PC-9 (cell line): Measurements from ENCODE around the gene EP300. TPM values are rescaled to one million over a fixed set of nuclear protein-coding genes. Genes with fewer than 3 reads are reported as not detected.

Experiments used
- BruUV-seq: library from RNA; stranded (reverse); fragments of 400-500 nt; replicated peaks from 2 replicates; lab custom pipeline; 2021; lab: Mats Ljungman, UMichigan
- CTCF ChIA-PET: fragments of 300-600 bp; sonication (Branson Sonifier 250); formaldehyde crosslinking; loops from one replicate; lab custom pipeline; 2022; ENCODE audit warnings: antibody characterized with exemption; lab: Charles Lee
- POLR2A ChIA-PET: fragments of 300-600 bp; sonication (Branson Sonifier 250); formaldehyde crosslinking; loops from one replicate; lab custom pipeline; 2022; ENCODE audit warnings: antibody characterized with exemption; ENCODE audit not compliant: unreplicated experiment; lab: Charles Lee
- DNase-seq, 2 experiments: peaks; one replicate each; pipeline versions ENCODE4 v3.0.0 to v3.0.0-alpha.2; 2015 to 2022; ENCODE audit warnings: mixed read lengths in 1 of 2
- H2AFZ ChIP-seq: fragments of 200-600 bp; sonication (generic); 2 replicates; pipeline ENCODE4 v1.8.1; 2017; ENCODE audit warnings: antibody characterized with exemption
- H3F3A ChIP-seq: fragments of 200-600 bp; sonication (generic); 2 replicates; pipeline ENCODE4 v1.8.1; 2017; ENCODE audit warnings: antibody characterized with exemption, mild to moderate bottlenecking, low read depth; ENCODE audit not compliant: insufficient read depth
- H3K27ac ChIP-seq: fragments of 200-600 bp; sonication (generic); 2 replicates; pipeline ENCODE4 v1.6.1; 2016; ENCODE audit warnings: mixed run types
- H3K27me3 ChIP-seq: fragments of 200-600 bp; sonication (generic); 2 replicates; pipeline ENCODE4 v1.6.1; 2016; ENCODE audit warnings: low read depth, mixed run types; ENCODE audit not compliant: insufficient read depth
- H3K36me3 ChIP-seq: fragments of 200-600 bp; sonication (generic); 2 replicates; pipeline ENCODE4 v1.6.1; 2016; ENCODE audit warnings: low read depth, mixed run types
- H3K4me1 ChIP-seq: fragments of 200-600 bp; sonication (generic); replicated peaks from 2 replicates; pipeline ENCODE4 v1.6.1; 2016; ENCODE audit warnings: mixed run types; ENCODE audit not compliant: insufficient read depth
- H3K4me2 ChIP-seq: fragments of 200-600 bp; sonication (generic); 2 replicates; pipeline ENCODE4 v1.6.1; 2017; ENCODE audit warnings: mixed run types
- H3K4me3 ChIP-seq: fragments of 200-600 bp; sonication (generic); 2 replicates; pipeline ENCODE4 v1.6.1; 2016; ENCODE audit warnings: mixed run types
- H3K79me2 ChIP-seq: fragments of 200-600 bp; sonication (generic); 2 replicates; pipeline ENCODE4 v1.6.1; 2017; ENCODE audit warnings: low read depth, mixed run types
- H3K9me2 ChIP-seq: fragments of 200-600 bp; sonication (generic); 2 replicates; pipeline ENCODE4 v1.8.1; 2017; ENCODE audit warnings: mild to moderate bottlenecking; ENCODE audit not compliant: insufficient read depth
- H3K9me3 ChIP-seq: fragments of 200-600 bp; sonication (generic); 2 replicates; pipeline ENCODE4 v1.8.1; 2016; ENCODE audit warnings: low read depth; ENCODE audit not compliant: insufficient read depth
- H4K20me1 ChIP-seq: fragments of 200-600 bp; sonication (generic); 2 replicates; pipeline ENCODE4 v1.8.1; 2017; ENCODE audit not compliant: insufficient read depth
- EZH2 ChIP-seq: fragments of 200-600 bp; sonication (generic); IDR thresholded peaks from 2 replicates; pipeline ENCODE4 v1.8.0; 2017; ENCODE audit warnings: antibody characterized with exemption, low read depth
- intact Hi-C: fragments of 100-400 bp; cut with micrococcal nuclease; formaldehyde crosslinking; loops from one replicate; pipeline ENCODE4 v1.10.0; 2022; ENCODE audit not compliant: unreplicated experiment
- total RNA-seq: library from RNA; stranded (reverse); gene quantifications from 2 replicates; pipeline ENCODE4 v1.2.3, GENCODE V29; 2021
- TF ChIP-seq, protein P1 (sequence below): fragments of 200-600 bp; sonication (generic); conservative IDR thresholded peaks from 2 replicates; pipeline ENCODE4 v1.6.1; 2017; ENCODE audit warnings: mixed run types, antibody characterized with exemption, mild to moderate bottlenecking, moderate library complexity

EP300 gene
- total RNA-seq, 1 experiment from 2014 or later, result 64.3 TPM

DNA sequence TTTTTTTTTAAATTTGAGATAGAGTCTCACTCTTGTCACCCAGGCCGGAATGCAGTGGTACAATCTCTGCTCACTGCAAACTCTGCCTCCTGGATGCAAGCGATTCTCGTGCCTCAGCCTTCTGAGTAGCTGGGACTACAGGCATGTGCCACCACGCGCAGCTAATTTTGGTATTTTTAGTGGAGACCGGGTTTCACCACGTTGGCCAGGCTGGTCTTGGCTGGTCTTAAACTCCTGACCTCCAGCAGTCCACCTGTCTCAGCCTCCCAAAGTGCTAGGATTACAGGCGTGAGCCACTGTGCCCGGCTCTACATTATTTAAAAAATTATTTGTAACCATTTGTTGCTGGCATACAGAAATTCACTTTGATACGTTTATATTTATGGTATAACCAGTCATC is 18.6 kb downstream of the EP300 start:
- TF ChIP-seq, protein P1, sequence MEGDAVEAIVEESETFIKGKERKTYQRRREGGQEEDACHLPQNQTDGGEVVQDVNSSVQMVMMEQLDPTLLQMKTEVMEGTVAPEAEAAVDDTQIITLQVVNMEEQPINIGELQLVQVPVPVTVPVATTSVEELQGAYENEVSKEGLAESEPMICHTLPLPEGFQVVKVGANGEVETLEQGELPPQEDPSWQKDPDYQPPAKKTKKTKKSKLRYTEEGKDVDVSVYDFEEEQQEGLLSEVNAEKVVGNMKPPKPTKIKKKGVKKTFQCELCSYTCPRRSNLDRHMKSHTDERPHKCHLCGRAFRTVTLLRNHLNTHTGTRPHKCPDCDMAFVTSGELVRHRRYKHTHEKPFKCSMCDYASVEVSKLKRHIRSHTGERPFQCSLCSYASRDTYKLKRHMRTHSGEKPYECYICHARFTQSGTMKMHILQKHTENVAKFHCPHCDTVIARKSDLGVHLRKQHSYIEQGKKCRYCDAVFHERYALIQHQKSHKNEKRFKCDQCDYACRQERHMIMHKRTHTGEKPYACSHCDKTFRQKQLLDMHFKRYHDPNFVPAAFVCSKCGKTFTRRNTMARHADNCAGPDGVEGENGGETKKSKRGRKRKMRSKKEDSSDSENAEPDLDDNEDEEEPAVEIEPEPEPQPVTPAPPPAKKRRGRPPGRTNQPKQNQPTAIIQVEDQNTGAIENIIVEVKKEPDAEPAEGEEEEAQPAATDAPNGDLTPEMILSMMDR, result no peak
- TF ChIP-seq EZH2, result no peak
- ChIA-PET POLR2A (interaction anchor here (0.6 kb wide), 1 partner anchor 351 kb away, joined by 16 read pairs; no protein-coding TSS in a partner anchor), CTCF (no interaction called here)
- no TSS peak for BruUV-seq
- Histone ChIP-seq H3K9me3 (no peaks in the 10 kb centered on the region), H3K4me3 (no peak overlapping the region), H3K4me2 (no peak overlapping the region), H3K9me2 (no peaks in the 10 kb centered on the region), H3K79me2 (peaks cover 98% of the 10 kb centered on the region), H3K27ac (no peak overlapping the region), H3K36me3 (peaks cover 27% of the 10 kb centered on the region; the same call in 1 of the 2 replicates), H3K4me1 (no peaks in the 10 kb centered on the region), H3F3A (peaks cover 26% of the 10 kb centered on the region), H4K20me1 (peaks cover 93% of the 10 kb centered on the region), H3K27me3 (no peaks in the 10 kb centered on the region), H2AFZ (no peak overlapping the region)
- intact Hi-C loops, result no loop called here
- DNase-seq, result no peak

DNA sequence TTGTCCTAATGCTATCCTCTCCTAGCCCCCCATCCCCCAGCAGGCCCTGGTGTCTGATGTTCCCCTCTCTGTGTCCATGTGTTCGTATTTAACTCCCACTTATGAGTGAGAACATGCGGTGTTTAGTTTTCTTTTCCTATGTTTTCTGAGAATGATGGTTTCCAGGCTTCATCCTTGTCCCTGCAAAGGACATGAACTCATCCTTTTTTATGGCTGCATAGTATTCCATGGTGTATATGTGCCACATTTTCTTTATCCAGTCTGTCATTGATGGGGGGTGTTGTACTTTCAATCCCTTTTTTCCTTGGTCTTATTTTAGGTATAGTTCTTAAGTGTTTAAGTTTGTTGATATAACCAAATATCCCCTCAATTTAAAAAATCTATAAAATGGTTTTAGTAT is 23.9 kb downstream of the EP300 start:
- H3K36me3 ChIP-seq, result peaks cover 53% of the 10 kb centered on the region; the same call in 1 of the 2 replicates

DNA sequence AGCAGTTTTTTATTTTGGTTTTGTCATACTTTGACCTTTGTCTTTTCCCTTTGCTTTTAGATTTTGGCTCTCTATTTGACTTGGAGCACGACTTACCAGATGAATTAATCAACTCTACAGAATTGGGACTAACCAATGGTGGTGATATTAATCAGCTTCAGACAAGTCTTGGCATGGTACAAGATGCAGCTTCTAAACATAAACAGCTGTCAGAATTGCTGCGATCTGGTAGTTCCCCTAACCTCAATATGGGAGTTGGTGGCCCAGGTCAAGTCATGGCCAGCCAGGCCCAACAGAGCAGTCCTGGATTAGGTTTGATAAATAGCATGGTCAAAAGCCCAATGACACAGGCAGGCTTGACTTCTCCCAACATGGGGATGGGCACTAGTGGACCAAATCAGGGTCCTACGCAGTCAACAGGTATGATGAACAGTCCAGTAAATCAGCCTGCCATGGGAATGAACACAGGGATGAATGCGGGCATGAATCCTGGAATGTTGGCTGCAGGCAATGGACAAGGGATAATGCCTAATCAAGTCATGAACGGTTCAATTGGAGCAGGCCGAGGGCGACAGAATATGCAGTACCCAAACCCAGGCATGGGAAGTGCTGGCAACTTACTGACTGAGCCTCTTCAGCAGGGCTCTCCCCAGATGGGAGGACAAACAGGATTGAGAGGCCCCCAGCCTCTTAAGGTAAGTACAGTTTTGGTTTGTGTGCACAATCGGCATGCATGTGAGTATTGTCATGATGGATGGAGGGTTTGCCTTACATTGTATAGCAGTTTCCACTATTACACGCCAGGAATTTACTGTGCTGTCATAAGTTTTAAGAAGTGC is 25.0 kb downstream of the EP300 start:
- CTCF ChIA-PET, result no interaction called here
- H3K27ac ChIP-seq, result no peak overlapping the region

More for the DNA sequence above, 23.9 kb downstream of the EP300 start:
- BruUV-seq, result no TSS peak
- no peak overlapping the region for H3K4me3 ChIP-seq
- no peak for DNase-seq
- H3K9me2 ChIP-seq, result no peaks in the 10 kb centered on the region
- H3F3A ChIP-seq, result peaks cover 14% of the 10 kb centered on the region
- TF ChIP-seq, protein P1, result no peak
- TF ChIP-seq EZH2, result no peak
- H4K20me1 ChIP-seq, result peaks cover 80% of the 10 kb centered on the region
- H3K27me3 ChIP-seq, result no peaks in the 10 kb centered on the region
- POLR2A ChIA-PET, result no interaction called here
- no peaks in the 10 kb centered on the region for H3K9me3 ChIP-seq
- peaks cover 88% of the 10 kb centered on the region for H3K79me2 ChIP-seq
- CTCF ChIA-PET, result no interaction called here
- no peaks in the 10 kb centered on the region for H3K4me1 ChIP-seq
- intact Hi-C loops, result no loop called here
- H3K4me2 ChIP-seq, result no peak overlapping the region
- H2AFZ ChIP-seq, result no peak overlapping the region
- H3K27ac ChIP-seq, result no peak overlapping the region

More for the DNA sequence above, 25.0 kb downstream of the EP300 start:
- POLR2A ChIA-PET, result no interaction called here
- peaks cover 83% of the 10 kb centered on the region for H4K20me1 ChIP-seq
- H3K9me2 ChIP-seq, result no peaks in the 10 kb centered on the region
- BruUV-seq, result no TSS peak
- H3K4me1 ChIP-seq, result no peaks in the 10 kb centered on the region
- H3K36me3 ChIP-seq, result peaks cover 53% of the 10 kb centered on the region
- TF ChIP-seq, protein P1, result no peak
- TF ChIP-seq EZH2, result no peak
- no peak overlapping the region for H2AFZ ChIP-seq
- no peaks in the 10 kb centered on the region for H3K27me3 ChIP-seq
- H3K4me3 ChIP-seq, result no peak overlapping the region
- peaks cover 21% of the 10 kb centered on the region for H3F3A ChIP-seq
- H3K9me3 ChIP-seq, result no peaks in the 10 kb centered on the region
- peaks cover 87% of the 10 kb centered on the region for H3K79me2 ChIP-seq
- no peak for DNase-seq
- H3K4me2 ChIP-seq, result no peak overlapping the region
- intact Hi-C loops, result no loop called here
